SK-N-MC (cell line): Measurements from ENCODE around the gene SYK.
"Not testable (repeated sequence)": the region's sequence is repeated elsewhere in the genome, so short reads cannot be mapped to it uniquely, and the experiment has no call there.

Experiments used
- DNase-seq: peaks from one replicate; pipeline ENCODE4 v3.0.0-alpha.2; 2011; ENCODE audit warnings: low read depth, low spot score
- H3K27ac ChIP-seq: fragments of 200-600 bp; sonication (generic); 2 replicates; pipeline ENCODE4 v1.5.1; 2016; ENCODE audit warnings: mixed run types
- H3K36me3 ChIP-seq: fragments of 200-600 bp; sonication (generic); 2 replicates; pipeline ENCODE4 v1.6.1; 2017; ENCODE audit warnings: antibody characterized with exemption, low read length, mixed read lengths; ENCODE audit not compliant: insufficient read depth
- H3K4me3 ChIP-seq: fragments of 200-600 bp; sonication (generic); 2 replicates; pipeline ENCODE4 v1.5.1; 2016
- H3K9ac ChIP-seq: fragments of 200-600 bp; sonication (generic); 2 replicates; pipeline ENCODE4 v1.8.0; 2017; ENCODE audit warnings: mixed run types, mixed read lengths; ENCODE audit not compliant: insufficient read length
- H3K9me3 ChIP-seq: fragments of 200-600 bp; sonication (generic); 2 replicates; pipeline ENCODE4 v1.6.1; 2017; ENCODE audit warnings: low read depth, mild to moderate bottlenecking, antibody characterized with exemption, low read length, moderate library complexity, mixed read lengths
- EZH2 ChIP-seq: fragments of 200-600 bp; sonication (generic); IDR thresholded peaks from one replicate; pipeline ENCODE4 v1.6.1; 2017; ENCODE audit warnings: antibody characterized with exemption
- FOXP2 ChIP-seq: optimal IDR thresholded peaks from 2 replicates; pipeline ENCODE3; 2011; ENCODE audit warnings: mild to moderate bottlenecking, moderate library complexity; ENCODE audit not compliant: insufficient read depth; ENCODE audit errors: extremely low read length, control extremely low read depth
- POLR2AphosphoS5 ChIP-seq: IDR thresholded peaks from 2 replicates; pipeline ENCODE4 v1.6.1; 2012; ENCODE audit warnings: mild to moderate bottlenecking, low read depth, low read length, borderline replicate concordance

Gene SYK

DNA sequence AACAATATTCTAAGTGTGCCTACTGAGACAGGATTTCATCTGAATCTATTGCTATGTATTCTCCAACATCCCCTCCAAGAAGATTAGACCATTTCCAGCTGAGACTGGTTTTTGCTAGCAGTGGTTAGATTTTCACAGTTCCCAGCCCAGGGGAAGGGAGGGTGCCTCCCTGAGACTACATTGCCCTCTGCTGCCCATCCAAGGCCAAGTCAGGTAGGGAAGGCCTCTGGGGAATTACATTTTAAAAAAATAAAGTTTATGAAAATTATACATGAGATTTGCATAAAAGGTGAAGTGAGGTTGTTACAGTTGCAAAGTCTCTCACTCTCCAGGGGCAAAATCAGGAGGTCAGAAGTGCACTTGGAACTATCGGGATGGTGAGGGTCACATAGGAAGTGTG, 28.0 kb upstream of the SYK start:
- no peak for DNase-seq
- no peak overlapping the region for H3K4me3 ChIP-seq

DNA sequence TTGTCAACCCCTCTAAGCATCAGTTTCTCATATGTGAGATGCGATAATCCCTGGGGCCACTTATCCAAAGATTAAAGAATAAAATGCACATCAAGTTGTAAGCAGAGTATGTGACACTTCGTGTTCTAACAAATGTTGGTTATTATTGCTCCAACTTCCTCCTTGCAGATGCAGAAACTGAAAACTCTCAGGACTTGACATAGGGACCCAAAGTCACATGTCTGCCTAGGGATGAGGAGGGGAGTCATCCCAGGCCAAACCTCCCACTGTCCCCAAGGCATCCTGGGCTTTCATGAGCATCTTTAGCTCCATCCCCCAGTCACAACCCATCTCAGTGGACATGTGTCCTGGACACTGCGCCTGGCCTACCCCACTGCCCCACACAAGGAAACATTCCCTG, 27.5 kb upstream of the SYK start:
- Histone ChIP-seq H3K9ac (no peak overlapping the region), H3K27ac (no peak overlapping the region), H3K4me3 (no peak overlapping the region), H3K36me3 (no peaks in the 10 kb centered on the region), H3K9me3 (no peaks in the 10 kb centered on the region)
- DNase-seq = no peak
- no peak for TF ChIP-seq POLR2AphosphoS5
- TF ChIP-seq EZH2 = no peak
- no peak for TF ChIP-seq FOXP2

More for the DNA sequence above, 28.0 kb upstream of the SYK start:
- no peak overlapping the region for H3K9ac ChIP-seq
- TF ChIP-seq FOXP2 = no peak
- TF ChIP-seq EZH2 = no peak
- no peak for TF ChIP-seq POLR2AphosphoS5
- H3K36me3 ChIP-seq = no peaks in the 10 kb centered on the region
- H3K9me3 ChIP-seq = no peaks in the 10 kb centered on the region
- H3K27ac ChIP-seq = no peak overlapping the region

DNA sequence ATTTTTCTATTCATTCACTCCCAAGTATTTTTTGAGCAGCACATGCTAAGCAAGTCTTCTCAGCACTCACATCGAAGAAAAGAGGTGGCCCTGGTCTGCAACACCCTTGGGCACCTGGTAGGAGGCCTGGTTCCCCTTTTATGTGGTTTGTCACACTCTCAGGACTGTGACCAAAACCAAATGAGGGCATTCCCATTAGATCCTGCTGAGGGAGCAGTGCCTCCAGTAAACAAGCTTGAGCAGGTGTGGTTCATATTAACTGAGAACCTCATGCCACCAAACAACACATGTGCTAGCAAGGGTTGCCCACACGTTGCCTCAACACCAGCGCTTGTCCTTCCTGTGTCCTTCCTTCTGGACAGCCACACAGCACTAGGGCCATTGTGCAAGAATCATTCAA, 26.9 kb upstream of the SYK start:
- Histone ChIP-seq H3K36me3 (no peaks in the 10 kb centered on the region), H3K27ac (no peak overlapping the region), H3K9ac (no peak overlapping the region), H3K9me3 (no peaks in the 10 kb centered on the region), H3K4me3 (no peak overlapping the region)
- no peak for TF ChIP-seq FOXP2
- TF ChIP-seq POLR2AphosphoS5 = no peak
- no peak for TF ChIP-seq EZH2
- DNase-seq = no peak

DNA sequence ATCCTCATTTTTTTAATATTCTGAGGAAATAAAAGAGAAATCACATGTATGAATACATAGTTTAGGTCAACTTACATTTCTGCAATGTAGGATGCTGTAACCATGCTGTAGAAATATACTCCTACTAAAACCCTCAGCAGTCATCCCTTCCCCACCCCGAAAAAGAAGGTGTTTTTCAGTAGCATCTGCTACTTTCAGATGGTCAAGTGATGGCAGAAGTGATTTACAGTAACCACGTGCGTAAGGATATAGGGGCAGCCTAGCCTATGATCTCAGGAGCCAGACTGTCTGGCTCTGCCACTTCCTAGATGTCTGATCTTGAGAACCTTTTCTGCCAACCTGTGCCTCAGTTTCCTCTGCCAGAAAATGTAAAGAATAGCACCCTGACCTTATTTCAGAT, 26.0 kb upstream of the SYK start:
- no peak for DNase-seq
- H3K36me3 ChIP-seq = no peaks in the 10 kb centered on the region
- no peaks in the 10 kb centered on the region for H3K9me3 ChIP-seq
- no peak for TF ChIP-seq POLR2AphosphoS5
- no peak for TF ChIP-seq FOXP2
- no peak overlapping the region for H3K4me3 ChIP-seq
- no peak overlapping the region for H3K9ac ChIP-seq
- no peak overlapping the region for H3K27ac ChIP-seq

DNA sequence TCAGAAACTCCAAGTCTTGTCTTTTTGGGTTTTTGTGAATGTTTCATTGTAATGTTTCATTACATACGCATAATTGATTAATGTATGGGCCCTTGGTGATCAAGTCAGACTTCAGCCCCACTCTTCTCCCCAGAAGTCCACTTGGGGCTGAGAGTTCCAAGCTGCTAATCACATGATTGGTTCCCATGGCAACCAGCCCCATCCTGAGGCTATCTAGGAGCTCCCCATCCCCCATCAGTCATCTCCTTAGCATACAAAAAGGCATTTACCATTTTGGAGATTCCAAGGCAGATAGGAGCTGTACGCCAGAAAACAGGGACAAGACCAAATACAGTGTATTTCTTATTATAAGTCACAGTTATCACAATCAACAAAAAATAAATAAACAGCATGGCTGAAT, 22.9 kb upstream of the SYK start:
- H3K4me3 ChIP-seq = no peak overlapping the region
- TF ChIP-seq FOXP2 (no peak), EZH2 (no peak), POLR2AphosphoS5 (no peak)
- DNase-seq = no peak

DNA sequence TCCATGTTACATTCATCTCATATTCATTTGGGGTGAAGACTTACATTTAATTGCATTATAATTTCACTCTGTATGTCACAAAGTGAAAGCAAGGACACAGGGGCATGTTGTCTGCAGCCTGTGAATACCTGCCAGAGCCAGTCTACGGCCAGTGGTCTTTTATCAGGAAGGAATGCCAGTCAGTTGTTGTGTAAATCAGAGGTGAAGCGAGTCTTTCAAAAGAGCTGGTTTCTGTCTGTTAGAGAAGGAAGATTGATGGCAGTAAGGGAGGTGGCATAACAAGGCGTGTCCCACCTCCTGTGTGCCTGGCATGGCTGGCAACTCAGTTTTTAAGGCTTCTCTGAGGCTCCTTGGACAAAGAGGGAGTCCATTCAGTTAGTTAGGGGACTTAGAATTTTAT, 18.1 kb upstream of the SYK start:
- DNase-seq = no peak
- no peak overlapping the region for H3K9ac ChIP-seq

More for the DNA sequence above, 22.9 kb upstream of the SYK start:
- Histone ChIP-seq H3K27ac (no peak overlapping the region), H3K9ac (no peak overlapping the region), H3K9me3 (no peaks in the 10 kb centered on the region), H3K36me3 (no peaks in the 10 kb centered on the region)

DNA sequence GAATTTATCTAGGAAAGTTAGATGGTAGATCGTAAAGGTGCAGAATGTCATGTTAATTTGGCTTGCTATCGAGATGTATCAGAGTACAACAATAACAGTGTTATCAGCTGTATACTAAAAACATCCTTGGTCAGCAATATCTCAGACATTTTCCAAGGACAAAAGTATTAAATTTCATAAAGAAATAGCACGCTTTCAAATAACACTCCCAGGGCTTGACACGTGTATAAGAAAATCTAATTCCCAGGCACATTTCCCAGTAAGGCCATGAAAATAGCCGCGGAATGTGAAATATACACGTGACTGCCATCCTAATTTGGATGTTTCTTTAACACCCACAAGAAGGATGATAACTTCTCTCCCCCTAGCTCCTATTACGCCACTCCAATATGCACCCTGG, 17.7 kb upstream of the SYK start:
- DNase-seq = no peak
- TF ChIP-seq FOXP2 (no peak), EZH2 (no peak), POLR2AphosphoS5 (no peak)
- no peaks in the 10 kb centered on the region for H3K36me3 ChIP-seq
- no peak overlapping the region for H3K27ac ChIP-seq
- no peak overlapping the region for H3K9ac ChIP-seq
- no peaks in the 10 kb centered on the region for H3K9me3 ChIP-seq
- no peak overlapping the region for H3K4me3 ChIP-seq

More for the DNA sequence above, 18.1 kb upstream of the SYK start:
- no peak overlapping the region for H3K4me3 ChIP-seq
- no peak overlapping the region for H3K27ac ChIP-seq
- H3K36me3 ChIP-seq = no peaks in the 10 kb centered on the region
- no peaks in the 10 kb centered on the region for H3K9me3 ChIP-seq
- no peak for TF ChIP-seq EZH2
- no peak for TF ChIP-seq POLR2AphosphoS5
- TF ChIP-seq FOXP2 = no peak

DNA sequence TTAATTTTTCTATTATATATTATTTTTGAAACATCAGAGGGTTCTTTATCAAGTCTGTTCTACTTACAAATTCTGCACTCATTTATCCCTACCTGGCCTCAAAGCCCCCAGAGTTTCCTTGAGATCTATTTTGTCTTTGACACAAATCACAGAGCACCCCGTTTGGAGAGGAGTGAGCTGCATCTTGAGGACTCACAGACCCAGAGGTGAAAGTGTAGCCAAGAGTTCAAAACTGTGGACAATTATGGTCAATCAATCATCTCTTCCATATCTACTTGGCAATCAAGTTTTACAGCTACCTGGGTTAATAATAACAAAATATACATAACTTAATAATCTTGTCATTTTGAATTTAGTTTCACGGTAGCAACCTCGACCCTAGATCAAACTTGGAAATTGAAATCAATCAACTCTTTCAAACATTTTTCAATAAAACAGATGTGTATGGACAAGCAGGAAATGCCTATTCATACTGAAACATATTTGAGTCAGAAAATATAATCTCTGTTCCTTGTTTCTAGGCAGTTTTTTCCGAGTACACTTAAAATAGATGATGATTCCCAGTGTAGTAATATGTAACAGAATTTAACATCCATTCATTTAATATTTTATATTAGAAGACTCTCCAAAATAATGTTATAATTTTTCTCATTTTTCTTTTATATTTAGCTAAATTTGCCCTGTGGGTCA, 13.7 kb upstream of the SYK start:
- Histone ChIP-seq H3K9ac (no peak overlapping the region), H3K4me3 (no peak overlapping the region), H3K36me3 (no peaks in the 10 kb centered on the region), H3K27ac (no peak overlapping the region), H3K9me3 (no peaks in the 10 kb centered on the region)
- DNase-seq = no peak
- no peak for TF ChIP-seq EZH2
- TF ChIP-seq FOXP2 = no peak
- no peak for TF ChIP-seq POLR2AphosphoS5

DNA sequence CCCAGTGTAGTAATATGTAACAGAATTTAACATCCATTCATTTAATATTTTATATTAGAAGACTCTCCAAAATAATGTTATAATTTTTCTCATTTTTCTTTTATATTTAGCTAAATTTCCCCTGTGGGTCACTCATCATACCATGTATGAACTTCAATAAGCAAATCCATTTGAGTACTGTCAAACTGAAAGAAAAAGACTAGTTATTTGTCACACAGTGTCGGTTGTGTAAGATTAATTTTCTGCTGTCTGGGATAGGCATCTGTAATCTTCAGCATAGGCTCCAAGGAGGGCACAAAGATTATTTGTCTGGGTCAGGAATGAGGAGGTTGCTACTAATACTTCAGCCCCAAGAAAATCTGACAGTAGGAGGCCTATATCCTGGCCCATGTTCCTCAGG, 13.1 kb upstream of the SYK start:
- DNase-seq, H3K27ac ChIP-seq, H3K9ac ChIP-seq, H3K36me3 ChIP-seq, H3K9me3 ChIP-seq, H3K4me3 ChIP-seq: not testable (repeated sequence)
